ENCODE data around the gene AGRN. TPM values are rescaled to one million over a fixed set of nuclear protein-coding genes. Genes with fewer than 3 reads are reported as not detected.
"Not testable (repeated sequence)": the region's sequence is repeated elsewhere in the genome, so short reads cannot be mapped to it uniquely, and the experiment has no call there.

AGRN gene
- total RNA-seq, 1 donor from 2014 or later, result 41.0 TPM

DNA sequence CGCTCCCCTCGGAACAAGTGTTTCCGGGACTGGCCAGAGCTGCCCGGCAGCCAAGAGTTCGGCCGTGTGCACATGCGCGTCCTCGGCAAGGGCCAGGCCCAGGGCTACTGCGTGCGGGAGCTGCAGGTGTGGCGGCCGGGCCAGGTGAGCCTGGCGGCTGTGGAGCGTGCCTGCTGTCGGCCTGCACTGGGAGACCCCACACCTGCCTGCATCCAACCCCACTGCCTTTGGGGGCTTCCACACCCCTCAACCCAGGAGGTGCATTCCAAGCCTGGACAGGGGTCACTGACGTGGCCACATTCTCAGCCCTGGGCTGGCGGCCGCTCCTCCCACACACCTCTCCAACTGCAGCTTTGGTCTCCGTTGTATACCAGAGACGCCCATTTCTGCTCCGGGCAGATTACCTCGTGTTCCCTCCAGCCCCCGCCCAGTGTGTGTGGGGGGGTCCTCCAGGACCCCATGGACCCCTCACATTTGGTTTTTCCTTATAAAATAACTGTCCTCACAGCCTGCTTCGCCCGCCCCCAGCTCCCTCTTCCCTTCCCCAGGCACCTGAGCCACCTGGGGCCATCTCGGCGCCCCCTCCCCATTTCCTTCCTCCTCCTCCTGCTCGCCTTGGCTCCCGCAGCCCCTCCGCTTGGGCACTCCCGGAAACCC, 48.1 kb downstream of the AGRN start:
- ATAC-seq, result no peak

DNA sequence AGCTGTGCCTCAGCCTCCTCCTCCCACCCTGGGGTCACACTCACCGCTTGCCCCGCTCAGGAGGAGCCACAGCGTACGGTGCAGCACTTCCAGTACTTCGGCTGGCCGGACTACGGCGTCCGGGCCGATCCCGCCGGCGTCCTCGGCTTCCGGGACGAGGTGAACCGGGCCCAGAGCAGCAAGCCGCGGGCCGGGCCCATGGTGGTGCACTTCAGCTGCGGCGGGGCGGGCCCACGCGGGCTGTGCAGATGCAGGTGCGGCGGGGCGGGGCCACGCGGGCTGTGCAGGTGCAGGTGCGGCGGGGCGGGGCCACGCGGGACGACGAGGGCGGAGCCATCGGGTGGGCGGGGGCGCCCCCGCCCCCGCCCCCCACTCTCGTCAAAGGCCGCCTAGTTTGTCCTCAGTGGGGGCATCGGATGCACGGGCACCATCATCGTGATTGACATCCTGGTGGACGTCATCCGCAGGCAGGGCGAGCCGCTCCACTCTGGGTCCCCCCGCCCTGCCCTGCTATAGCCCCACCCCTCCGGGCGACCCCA, 48.7 kb downstream of the AGRN start:
- peak; percentile 39 for ATAC-seq

DNA sequence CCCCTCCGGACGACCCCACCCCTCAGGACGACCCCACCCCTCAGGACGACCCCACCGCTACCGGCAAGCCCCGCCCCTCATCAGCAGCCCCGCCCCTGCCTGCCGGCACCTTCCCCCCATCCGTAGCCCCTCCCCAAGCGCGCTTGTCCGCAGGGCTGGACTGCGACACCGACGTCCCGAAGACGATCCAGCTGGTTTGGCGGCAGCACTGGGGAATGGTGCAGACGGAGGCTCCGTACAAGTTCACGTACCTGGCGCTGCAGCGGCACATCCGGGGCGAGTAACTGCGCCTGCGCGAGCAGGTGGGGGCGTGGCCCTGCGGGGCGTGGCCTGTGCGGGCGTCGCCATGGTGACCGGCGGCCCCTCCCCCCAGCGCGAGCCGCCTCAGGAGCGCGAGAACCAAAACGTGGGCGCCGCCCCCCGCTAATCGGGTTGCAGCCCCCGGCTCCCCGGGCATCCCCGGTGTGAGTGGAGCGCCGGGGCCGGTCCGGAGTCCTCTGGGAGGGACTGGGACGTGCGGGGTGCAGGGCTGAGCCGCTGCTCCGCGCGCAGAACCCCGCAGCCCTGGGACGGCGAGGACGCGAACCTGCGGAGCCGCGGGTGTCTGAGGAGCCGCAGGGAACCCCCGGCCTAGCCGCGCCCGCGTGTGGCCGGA, 49.3 kb downstream of the AGRN start:
- ATAC-seq, result peak; percentile 43

DNA sequence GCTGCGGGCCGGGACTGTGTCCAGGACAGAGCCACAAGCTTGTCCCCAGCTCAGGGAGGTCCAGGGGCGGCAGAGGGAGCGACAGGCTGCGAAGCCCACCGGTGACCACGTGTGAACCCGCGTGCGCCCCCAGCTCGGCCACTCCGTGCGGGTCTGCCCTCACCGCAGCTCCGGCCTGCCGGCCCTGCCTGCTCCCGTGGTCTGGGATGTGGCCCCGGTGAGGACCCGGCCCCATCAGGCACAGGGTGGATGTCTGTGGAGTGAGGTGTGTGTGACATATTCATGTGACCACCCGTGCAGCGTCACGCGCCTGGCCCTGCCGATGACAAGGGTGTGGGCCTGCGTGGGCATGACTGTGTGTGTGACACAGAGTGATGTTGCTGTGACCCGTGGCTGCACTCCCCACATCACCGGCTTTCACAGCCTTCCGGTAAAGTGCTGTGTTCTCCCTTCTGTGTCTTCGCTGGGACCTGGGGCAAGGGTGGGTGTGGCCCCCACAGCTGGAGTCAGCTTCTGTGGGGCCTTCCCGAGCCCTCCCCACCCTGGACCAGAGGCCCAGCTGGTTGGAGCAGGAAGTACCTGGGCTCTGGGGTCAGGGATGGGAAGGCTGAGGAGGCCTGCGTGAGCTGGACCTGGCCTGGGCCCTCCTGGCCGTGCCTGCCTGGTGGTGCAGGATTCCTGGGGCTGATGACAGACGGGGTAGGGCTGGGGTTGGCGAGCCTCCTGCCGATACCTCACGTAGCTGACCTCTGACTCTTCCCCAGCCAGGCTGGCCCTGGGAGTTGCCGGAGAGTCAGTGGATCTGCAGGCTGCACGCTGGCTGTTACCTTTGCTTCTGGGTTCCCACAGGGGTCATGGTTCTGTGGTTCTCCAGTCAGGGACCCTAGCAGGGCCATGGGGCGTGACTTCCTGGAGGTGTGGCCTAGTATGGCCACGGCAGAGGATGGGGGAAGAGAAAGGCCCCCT, 50.1 kb downstream of the AGRN start:
- peak; percentile 42 for ATAC-seq

DNA sequence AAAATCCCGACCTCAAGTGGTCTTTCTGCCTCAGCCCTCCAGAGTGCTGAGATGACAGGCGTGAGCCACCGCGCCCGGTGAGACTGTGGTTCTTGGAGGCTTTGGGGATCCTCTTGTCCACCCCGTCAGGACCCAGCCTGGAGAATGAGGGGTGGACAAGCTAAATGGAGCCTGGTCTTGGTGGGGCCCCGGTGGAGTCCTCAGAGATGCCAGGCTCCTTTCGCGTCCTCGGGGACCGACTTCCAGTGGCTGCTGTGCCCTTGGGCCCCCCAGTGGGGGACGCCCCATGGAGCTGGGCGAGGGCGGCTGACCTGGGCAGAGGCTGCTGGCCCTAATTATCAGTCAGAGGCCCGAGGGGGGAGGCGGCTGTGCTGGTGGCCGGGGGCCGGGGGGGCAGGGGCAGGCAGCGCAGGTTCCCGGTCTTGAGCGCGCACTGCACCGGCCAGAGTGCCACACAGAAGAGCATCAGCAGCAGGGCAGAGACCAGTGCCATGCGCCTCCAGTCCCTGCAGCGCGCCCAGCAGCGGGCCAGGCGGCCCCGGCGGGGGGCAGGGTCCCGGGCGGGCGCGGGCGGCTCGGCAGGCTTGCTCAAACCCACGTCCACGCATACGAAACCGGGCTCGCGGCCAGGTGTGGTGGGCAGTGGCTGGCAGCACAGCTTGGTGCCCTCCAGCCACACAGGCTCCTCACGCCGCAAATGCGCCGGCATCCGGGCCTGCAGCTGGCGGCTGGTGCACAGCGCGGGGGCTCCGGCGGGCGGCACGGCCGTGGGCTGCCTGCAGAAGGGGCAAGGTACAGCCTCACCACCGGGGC, 51.8 kb downstream of the AGRN start:
- ATAC-seq, result no peak

DNA sequence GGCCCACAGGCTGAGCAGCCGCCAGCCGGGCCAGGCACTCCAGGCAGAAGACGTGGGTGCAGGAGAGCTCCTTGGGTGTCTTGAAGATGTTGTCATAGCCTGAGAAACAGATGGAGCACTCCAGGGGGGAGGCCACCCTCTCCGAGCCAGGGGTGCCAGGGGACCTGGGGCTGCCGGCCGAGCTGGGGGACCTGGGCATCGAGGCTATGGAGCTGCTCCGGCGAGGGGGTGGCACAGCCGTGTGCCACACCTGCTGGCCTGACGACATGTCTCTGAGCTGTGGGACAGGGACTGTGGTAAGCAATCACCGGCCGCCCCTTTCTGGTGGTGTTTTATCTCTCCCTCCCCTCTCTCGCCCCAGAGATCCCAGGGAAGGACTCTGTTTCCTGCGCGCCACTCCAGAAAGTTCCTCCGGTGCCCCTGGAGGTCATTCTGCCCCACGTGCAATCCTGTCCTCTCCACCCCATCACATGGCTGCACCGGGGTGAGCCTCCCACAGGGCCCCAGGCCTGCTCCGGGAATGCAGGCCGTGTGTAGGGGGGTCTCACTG, 52.5 kb downstream of the AGRN start:
- no peak for ATAC-seq

DNA sequence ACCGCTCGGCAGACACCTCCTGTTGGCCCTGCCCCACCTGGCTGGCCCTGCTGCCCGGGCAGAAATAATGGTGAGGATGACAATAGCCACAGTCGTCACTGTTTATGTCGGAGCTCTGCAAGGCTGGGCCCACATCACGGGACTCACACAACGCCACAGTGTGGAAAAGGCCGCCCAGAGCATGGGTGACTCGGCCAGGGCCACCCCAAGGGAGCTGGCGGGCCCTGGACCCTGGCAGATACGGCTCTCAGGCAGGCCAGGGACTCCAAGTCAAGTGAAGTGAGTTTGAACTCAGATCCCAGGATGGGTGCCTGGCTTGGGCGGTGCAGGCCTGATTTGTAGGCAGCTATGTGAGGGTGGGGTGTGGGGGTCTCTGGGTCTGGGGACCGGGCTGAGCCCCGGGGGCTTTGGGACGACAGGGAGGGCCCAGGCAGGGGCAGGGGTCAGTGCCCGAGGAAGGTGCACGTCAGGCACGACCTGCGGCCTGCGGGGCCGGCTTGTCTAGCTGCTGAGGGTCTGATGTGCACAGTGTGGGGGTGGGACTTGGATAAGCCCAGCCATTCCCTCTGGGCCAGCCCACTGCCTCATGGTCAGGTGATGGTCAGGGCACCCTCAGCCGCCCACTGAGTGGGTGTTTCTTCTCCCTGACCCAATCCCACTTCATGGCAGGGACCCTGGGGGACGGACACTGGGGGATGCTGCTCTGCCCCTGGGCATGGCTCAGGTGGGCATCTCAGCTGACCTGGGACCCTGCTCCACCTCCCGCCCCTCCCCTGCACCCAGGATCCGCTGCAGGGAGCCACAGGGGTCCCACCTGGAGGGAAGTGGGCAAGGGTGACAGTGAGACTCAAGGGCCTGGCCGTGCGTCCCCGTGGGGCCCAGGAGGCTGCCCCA, 53.2 kb downstream of the AGRN start:
- ATAC-seq, result no peak

DNA sequence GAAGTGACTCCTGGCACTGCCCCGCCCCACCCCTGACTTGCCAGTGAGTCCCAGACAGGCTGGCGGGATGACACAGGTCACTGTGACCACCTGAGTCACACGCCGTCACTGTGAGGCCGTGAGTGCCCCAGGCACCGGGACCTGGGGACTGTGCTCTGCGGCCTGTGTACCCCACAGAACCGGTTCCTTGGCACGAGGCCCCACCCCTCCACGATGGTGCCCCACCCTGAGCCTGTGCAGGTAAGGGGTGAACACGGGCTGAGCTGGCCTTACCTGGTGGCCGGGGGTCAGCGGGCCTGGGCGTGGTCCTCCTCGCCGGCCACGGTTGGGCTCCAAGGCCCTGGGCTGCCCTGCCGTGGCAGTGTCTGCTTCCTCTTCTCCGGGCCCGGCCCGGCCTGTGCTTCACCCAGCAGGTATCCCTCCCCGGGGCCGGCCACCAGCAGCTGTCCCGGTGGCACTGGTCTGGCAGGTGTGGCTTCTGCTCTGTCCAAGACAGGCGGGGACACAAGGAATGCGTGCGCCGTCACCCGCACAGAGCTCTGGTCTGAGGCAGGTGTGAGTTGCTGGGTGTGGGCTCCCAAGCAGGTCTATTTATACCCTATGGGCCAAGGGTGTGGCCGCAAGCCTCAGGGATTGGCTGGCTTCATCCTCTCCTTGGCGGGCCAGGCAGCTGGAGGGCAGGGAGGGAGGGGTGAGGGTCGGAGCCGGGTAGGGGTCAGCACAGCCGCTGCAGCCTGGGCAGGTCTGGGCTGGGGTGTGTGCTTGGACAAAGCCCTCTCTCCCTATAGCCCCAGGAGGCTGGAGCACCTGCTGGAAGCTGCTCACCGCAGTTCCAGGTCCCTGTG, 54.0 kb downstream of the AGRN start, which contains the start of gene RNF223:
Gene RNF223 (minus strand): TSS at position 564 of the 845 bp plus-strand sequence. CDS start 1,740 bp downstream, outside the sequence.
- peak; percentile 72 for ATAC-seq

DNA sequence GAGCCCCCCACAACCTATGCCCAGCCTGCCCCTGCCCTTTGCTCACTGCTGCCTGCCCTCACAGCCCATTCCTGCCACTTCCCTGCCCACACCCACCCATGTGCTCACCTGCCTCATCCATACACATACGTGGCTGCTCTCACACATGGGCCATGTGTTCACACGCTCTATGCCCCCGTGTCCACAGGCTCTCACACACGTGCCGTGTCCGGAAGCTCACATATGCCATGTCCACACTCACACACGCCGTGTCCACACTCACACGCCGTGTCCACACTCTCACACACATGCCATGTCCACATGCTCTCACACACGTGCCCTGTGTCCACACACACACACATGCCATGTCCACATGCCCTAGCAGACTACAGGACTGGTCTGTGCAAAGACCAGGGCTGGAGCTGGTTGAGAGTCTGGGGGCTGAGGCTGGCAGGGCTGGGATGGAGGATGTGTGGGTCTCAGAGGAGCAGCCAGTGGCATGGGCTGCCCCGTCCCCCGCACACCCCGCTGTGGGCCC, 54.8 kb downstream of the AGRN start:
- peak; percentile 30 for ATAC-seq

DNA sequence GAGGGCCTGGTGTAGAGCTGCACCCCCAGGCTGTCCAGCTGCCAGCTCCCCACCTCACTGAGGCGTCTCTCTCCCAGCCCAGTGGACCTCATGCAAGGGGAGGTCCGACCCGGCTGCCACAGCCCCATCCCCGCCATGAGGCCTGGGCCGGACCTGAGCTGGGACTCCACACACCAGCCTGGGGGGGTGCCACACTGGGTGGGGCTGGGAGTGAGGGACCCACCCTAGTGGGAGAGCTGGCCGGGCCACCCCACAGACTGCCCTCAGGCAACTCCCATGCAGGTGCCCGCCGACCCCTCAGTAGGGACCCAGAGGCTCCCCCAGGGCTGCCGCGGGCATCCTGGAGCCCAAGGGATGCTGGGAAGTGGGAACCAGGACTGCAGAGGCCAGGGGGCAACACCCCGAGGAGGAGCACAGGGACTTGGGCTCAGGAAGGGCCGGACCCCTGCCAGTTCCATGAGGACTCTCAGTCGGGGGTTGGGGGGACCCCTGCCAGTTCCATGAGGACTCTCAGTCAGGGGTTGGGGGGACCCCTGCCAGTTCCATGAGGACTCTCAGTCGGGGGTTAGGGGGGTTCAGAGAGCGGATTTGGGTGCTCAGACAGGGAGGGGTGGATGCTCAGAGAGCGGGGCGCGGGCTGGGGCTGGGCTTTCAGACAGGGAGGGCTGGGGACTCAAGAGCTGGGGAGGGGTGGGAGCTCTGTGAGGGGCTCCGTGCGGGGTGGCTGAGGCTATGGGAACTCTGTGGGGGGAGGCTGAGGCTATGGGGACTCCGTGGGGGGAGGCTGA, 55.4 kb downstream of the AGRN start:
- no peak for ATAC-seq

DNA sequence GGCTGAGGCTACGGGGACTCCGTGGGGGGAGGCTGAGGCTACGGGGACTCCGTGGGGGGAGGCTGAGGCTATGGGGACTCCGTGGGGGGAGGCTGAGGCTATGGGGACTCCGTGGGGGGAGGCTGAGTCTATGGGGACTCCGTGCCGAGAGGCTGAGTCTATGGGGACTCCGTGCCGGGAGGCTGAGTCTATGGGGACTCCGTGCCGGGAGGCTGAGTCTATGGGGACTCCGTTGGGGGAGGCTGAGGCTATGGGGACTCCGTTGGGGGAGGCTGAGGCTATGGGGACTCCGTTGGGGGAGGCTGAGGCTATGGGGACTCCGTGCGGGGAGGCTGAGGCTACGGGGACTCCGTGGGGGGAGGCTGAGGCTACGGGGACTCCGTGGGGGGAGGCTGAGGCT, 57.5 kb downstream of the AGRN start:
- ATAC-seq, result not testable (repeated sequence)

DNA sequence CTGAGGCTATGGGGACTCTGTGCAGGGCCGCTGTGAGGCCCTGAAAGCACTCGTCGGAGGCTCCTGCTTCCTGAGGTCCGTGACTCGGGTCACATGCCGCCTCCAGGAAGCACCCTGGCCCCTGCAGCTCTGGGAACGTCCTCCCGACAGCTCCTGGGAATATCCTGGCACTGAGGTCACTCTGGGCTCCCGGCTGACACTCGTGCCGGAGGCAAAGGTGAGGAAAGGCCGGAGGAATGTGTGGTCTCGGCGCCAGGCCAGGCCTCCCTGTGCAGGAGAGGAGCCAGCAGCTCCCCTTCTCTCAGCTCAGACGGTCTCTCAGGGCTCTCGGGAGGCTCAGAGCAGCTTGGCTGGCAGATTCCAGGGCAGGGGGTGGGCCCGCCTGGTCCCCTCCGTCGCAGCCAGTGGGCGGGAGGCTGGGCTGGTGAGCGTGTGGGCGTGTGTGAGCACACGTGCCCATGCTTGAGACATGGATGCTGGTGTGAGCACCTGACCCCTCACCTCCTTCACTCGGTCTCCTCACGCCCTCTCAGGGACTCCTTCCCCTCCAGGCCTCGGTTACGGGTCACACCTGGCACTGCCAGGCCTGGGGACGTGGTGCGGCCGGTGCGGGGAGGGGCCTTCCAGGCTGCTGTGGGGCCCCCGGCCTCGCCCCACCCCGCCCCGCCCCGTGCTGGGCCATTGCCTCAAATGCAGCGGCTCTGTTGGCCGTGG, 59.6 kb downstream of the AGRN start:
- ATAC-seq, result peak; percentile 62

DNA sequence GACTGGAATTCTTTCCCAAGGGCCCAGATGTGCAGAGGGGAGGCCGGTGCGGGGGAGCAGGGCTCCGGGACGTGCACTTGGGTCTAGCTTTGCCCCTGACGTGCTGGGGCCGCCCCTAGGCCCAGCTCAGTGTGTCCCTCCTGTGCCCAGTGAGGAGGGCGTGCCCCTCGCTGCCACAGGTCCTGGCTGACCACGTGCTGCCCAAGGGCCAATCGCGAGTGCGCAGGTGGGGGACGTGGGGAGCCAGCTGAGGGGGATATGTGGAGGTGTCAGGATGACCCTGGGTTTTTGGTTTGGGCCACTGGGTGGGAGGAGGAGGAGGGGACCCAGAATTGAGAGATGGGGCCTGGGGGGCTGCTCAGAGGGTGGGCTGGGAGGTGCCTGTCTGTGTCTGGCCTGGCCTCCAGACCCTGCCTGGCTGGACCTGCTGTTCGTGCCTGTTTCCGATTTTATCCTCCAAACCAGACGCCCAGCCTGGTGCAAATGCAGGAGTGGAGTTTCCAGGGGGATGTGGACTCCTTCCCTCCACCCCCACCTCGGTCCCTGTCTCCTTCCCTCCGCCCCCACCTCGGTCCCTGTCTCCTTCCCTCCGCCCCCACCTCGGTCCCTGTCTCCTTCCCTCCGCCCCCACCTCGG, 60.3 kb downstream of the AGRN start:
- ATAC-seq, result peak; percentile 58

DNA sequence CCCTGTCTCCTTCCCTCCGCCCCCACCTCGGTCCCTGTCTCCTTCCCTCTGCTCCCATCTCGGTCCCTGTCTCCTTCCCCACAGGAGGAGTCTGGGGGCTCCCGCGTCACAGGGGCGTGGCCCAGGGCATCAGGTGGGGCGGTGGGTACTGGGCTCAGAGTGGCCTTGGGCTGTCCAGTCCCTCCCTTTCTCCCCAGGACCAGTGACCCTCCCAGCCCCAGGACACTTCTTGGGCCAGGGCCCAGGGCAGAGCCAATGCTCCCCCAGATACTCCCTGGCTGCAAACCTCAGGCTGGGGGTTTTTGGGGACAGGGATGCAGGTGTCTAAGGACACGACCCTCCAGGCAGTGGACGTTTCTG, 61.0 kb downstream of the AGRN start:
- no peak for ATAC-seq

DNA sequence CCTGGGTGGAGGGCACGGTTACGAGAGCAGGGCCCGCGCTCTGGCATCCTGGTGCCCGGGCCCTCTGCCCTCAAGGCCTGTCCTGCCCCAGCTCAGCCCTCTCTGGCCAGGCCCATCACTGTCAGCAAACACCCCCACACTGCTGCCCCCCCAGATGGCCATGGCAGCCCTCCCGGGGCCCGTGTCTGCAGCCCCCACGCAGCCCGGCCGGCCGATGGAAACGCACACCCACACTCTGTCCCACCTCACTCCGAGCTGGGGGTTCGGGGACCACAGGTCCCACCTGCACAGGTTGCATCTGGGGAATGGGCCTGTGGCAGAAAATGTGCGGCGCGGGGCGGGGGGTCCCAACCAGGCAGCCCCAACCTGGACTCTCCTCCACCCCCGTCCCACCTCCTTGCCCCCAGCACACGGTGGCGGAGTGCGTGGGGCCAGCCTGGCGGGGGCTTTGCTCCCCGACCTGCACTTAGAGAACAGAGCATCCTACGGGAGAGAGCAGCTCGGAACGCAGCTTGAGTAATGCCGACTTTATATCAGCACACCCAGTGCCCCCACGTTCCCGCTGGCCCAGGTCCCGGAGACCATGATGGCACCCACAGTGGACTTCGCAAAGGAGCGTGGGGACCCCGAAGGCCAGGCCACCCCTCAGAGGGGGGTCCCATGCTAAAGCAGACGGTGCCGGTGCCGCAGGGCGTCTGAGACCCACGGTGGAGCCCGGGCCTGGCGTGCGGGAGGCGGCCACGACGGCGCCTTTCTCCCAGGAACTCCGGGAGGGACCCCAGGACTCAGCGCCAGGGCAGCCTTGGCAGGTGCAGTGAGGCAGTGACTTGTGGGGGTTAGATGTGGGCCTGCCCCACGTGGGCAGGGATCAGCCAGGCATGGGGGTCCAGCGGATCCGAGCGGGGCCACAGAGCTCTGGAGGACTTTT, 61.7 kb downstream of the AGRN start:
- no peak for ATAC-seq

DNA sequence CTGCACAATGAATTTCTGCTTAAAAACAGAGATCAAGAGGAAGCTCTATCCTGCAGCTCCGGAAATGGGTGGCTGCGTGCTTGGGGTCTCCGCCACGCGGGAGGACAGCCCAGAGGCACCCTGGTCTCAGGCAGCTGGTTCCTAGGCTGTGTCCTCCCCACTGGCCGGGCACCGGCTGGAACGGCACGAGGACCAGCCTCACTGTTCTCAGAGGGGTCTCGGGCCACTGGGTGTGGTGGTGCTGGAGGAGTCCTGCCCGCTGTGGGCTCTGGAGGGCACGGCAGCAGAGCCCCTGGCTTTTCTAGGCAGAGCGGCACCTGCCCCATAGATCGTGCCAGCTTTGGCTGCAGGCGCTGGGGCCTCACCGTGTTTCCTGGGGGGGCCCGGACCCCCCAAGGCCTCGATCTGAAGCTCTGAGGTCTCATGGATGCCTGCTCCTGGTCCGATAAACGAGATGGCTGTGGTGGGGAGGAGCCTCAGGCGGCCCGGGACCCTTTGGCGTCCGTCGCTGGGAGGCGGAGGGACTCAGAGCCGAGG, 62.4 kb downstream of the AGRN start:
- no peak for ATAC-seq

Measured in esophagus mucosa (tissue), 1 donor.